NCI-H82 treated with DMSO at 0.1 percent for 48 hours (cell line): Measurements from ENCODE around the gene PGBD5.

Experiments
- DNase-seq: peaks from one replicate; lab custom pipeline; 2025; ENCODE audit not compliant: unreplicated experiment; lab: John Stamatoyannopoulos, UW

The PGBD5 gene

DNA sequence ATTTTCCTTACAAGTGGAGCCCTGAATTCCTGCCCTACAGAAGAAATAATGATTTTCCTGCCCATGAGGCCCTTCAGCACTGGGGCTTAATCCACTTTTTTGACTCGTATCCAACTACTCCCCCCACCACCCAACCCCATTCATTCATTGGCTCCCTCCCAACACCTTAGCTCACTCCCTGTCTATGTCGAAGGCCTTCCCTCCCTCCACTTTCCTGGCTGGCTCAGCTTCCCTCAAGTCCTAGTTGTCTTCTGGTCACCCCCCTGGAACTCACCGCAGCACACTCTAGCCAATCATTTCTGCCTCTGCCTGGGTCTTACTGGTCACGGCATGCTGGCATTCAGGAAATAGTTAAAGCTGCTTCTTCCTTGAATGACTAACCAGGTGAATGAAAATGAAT lies 118.9 kb downstream of the PGBD5 start:
- DNase-seq = peak; percentile 46

DNA sequence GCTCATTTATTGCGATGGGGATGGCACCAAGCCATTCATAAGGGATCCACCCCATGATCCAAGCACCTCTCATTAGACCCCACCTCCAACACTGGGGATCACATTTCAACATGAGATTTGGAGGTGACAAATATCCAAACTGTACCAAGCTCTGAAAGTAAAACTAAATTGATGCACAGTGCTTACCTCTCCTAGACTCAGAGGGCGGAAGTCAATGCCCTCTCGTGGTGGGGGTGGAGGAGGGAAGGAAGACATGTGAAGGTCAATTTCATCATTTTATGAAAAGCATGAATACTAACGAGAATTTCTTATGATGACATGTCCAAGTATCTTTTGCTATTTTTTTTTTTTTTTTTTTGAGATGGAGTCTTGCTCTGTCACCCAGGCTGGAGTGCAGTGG lies 120.0 kb downstream of the PGBD5 start:
- DNase-seq = no peak

- DNase-seq = no peak
These were observed 122.3 kb downstream of the PGBD5 start for GRCh38 chr1:230303822-230304221.

DNA sequence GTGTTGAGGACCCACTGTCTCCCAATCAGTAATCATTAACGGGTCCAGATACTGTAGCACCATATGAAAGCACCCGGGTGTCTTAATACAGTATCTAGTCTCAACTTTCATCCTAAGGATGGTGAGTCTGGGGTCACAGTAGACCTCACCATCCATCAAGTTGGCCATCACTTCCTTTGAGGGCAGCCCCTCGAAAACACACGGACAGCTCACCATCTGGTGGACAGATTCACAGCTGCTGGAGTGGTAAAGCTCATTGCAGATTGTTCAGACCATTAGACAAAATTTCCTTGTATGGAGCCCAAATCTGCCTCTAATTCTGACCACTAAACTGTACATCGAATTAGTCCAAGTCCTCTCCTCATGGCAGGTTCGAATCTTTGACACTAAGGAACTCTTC lies 123.1 kb downstream of the PGBD5 start:
- no peak for DNase-seq

- no peak for DNase-seq
These were observed 124.3 kb downstream of the PGBD5 start for GRCh38 chr1:230301822-230302221.

- DNase-seq = no peak
These were observed 124.8 kb downstream of the PGBD5 start for GRCh38 chr1:230301322-230301721.

GRCh38 chr1:230300322-230301301 lies 125.5 kb downstream of the PGBD5 start:
- no peak for DNase-seq

- DNase-seq = no peak
These were observed 126.7 kb downstream of the PGBD5 start for GRCh38 chr1:230299191-230300006.

DNA sequence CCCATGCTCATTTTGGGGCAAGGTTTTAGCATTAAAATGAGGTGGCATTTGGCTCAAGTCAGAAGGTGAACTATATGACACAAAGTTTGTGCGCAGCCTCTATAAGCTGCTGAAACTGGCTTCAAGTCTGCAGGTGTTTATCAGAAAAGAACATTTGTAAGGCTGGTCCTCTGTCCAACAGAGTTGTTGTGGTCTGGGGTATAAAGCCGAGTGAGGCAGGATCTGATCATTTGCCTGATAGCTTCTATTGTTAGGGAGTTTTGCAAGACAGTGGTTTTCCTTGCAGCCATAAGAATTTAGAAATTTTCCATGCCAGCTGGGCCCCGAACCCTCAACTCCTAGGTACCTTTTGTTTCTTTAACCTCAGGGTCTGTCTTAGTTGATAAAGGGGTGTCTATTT lies 130.8 kb downstream of the PGBD5 start:
- no peak for DNase-seq

DNA sequence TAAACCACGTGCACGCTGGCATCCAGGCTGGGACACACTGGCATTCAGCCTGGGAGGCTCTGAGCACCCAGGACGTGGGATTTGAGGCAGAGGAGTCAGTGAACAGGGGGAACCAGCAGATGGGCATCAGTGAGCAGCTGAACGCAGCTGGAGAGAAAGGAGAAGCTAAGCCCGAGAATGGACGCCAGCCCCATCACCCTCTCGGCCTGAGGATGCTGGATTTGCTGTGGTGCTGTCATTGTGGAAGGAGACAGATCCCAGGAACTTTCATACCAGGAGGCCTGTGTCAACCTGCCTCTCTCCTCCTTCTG lies 132.8 kb downstream of the PGBD5 start:
- no peak for DNase-seq

GRCh38 chr1:230292689-230293389 lies 133.3 kb downstream of the PGBD5 start:
- DNase-seq = no peak

GRCh38 chr1:230291731-230292620 lies 134.2 kb downstream of the PGBD5 start:
- no peak for DNase-seq

GRCh38 chr1:230289350-230289644 lies 136.8 kb downstream of the PGBD5 start:
- DNase-seq = no peak

GRCh38 chr1:230288641-230289349 lies 137.3 kb downstream of the PGBD5 start:
- DNase-seq = no peak

DNA sequence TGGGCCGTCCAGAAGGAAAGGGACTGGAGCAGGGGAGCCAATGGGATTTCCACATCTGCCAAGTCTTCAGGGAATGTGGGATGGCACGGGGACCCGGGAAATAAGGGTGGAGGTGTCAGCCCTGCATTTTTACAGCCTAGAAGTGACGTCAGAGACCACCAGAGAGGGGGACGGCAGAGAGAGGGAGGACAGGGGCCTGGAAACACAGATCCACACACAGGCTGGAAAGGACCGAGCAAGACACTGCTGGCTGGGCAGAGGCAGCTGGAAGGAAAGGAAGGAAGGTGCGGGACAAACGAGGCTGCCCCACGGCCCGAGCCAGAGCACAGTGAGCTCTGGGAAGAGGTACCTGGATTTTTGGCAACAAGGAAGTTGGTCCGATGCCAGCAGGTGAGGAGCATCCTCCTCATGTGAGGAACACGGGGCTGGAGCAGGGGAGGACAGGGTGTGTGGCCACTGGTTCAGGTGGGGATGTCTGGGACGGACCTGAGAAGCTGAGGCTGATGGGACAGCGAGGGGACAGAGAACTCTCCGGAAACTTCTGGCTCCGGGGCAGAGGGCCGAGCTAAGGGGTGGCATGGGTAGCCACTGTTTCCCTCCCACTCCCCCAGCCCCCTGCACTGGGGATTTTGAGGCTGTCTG lies 138.3 kb downstream of the PGBD5 start:
- no peak for DNase-seq

DNA sequence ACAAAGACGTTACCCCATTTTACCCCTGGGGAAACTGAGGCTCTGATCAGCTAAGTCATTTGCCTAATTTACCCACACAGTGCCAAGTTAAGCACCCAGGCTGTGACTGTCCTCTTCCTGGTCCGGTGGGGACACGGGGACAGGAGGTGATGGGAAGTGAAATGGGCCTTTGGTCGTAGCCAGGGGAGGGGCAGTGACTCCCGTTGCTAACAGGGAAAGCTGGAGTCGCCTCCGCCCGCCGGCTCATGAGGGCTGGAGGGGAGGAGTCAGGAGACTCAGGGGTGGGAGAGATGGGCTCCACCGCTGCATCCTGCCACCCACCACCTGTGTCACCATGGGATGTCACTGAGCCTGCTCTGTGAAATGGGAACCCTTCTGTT lies 139.3 kb downstream of the PGBD5 start:
- DNase-seq = no peak

- DNase-seq = no peak
These were observed 139.8 kb downstream of the PGBD5 start for GRCh38 chr1:230286166-230286889.

DNA sequence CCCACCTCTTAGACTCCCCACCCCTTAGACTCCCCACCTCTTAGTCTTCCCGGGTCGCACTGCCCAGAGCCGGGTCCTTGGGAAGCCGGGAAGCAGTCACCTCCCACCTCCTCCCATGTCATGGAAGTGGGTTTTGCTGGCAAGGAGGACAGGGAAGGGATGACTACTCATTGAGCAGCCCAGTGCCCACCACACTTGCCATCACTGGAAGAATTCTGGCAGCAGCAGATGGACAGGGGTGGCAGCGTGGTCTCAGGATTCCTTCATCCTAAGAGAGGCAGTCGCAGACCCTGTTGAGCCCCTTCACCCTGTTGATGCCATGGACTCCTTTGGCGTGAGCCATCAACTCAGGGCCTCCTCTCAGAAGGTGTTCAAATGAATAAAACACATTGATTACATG lies 140.8 kb downstream of the PGBD5 start:
- DNase-seq = no peak

- DNase-seq = no peak
These were observed 141.2 kb downstream of the PGBD5 start for GRCh38 chr1:230284891-230285290.
